GM21367 (cell line): Measurements from ENCODE around the gene DGKB.
"Not testable (repeated sequence)": the region's sequence is repeated elsewhere in the genome, so short reads cannot be mapped to it uniquely, and the experiment has no call there.

Experiments used
- ATAC-seq: cut with Tn5 transposase; IDR thresholded peaks from one replicate; pipeline ENCODE4 v1.9.1; 2021; ENCODE audit not compliant: unreplicated experiment

The DGKB gene

GRCh38 chr7:14332155-14332554 is 570.4 kb downstream of the DGKB start:
- no peak for ATAC-seq

- ATAC-seq = no peak
Observed at GRCh38 chr7:14324767-14325166, 577.8 kb downstream of the DGKB start.

GRCh38 chr7:14322724-14323123 is 579.8 kb downstream of the DGKB start:
- no peak for ATAC-seq

GRCh38 chr7:14321947-14322346 is 580.6 kb downstream of the DGKB start:
- no peak for ATAC-seq

GRCh38 chr7:14309432-14309831 is 593.1 kb downstream of the DGKB start:
- no peak for ATAC-seq

GRCh38 chr7:14305233-14305866 is 597.2 kb downstream of the DGKB start:
- no peak for ATAC-seq

GRCh38 chr7:14303536-14303935 is 599.0 kb downstream of the DGKB start:
- ATAC-seq = no peak

- no peak for ATAC-seq
Observed at GRCh38 chr7:14294637-14295036, 607.9 kb downstream of the DGKB start.

GRCh38 chr7:14293434-14293833 is 609.1 kb downstream of the DGKB start:
- ATAC-seq = no peak

GRCh38 chr7:14292737-14293136 is 609.8 kb downstream of the DGKB start:
- no peak for ATAC-seq

GRCh38 chr7:14289957-14290356 is 612.6 kb downstream of the DGKB start:
- ATAC-seq = no peak

- ATAC-seq = no peak
Observed at GRCh38 chr7:14288701-14289100, 613.9 kb downstream of the DGKB start.

- ATAC-seq = no peak
Observed at GRCh38 chr7:14287398-14287797, 615.2 kb downstream of the DGKB start.

GRCh38 chr7:14286036-14286435 is 616.5 kb downstream of the DGKB start:
- no peak for ATAC-seq

GRCh38 chr7:14279065-14279871 is 623.3 kb downstream of the DGKB start:
- ATAC-seq = not testable (repeated sequence)

- no peak for ATAC-seq
Observed at GRCh38 chr7:14275356-14275755, 627.2 kb downstream of the DGKB start.

- no peak for ATAC-seq
Observed at GRCh38 chr7:14271441-14271840, 631.1 kb downstream of the DGKB start.

- no peak for ATAC-seq
Observed at GRCh38 chr7:14270099-14270498, 632.5 kb downstream of the DGKB start.

- ATAC-seq = no peak
Observed at GRCh38 chr7:14260011-14260410, 642.5 kb downstream of the DGKB start.

- ATAC-seq = no peak
Observed at GRCh38 chr7:14258861-14259260, 643.7 kb downstream of the DGKB start.

GRCh38 chr7:14258441-14258840 is 644.1 kb downstream of the DGKB start:
- no peak for ATAC-seq

GRCh38 chr7:14252458-14252857 is 650.1 kb downstream of the DGKB start:
- no peak for ATAC-seq

GRCh38 chr7:14242175-14242574 is 660.4 kb downstream of the DGKB start:
- ATAC-seq = no peak
